Measurements from ENCODE around the gene ACLY. TPM values are rescaled to one million over a fixed set of nuclear protein-coding genes. Genes with fewer than 3 reads are reported as not detected.

ACLY gene
- total and polyA plus RNA-seq, 2 of the 13 experiments (the other 11 are each of a cell fraction or from before 2014, with no cell fraction given): 111 to 218 TPM

- Histone ChIP-seq H3K27ac (ENCODE audit: extremely low read length, insufficient read depth, low read length) (peak overlapping the region; percentile 56), H3K79me2 (ENCODE audit: insufficient read depth, low read length) (no peaks in the 10 kb centered on the region), H3K9ac (ENCODE audit: insufficient read depth, low read depth, low read length) (peak overlapping the region; percentile 27; the same call in 1 of the 2 replicates), H3K36me3 (replicated peaks in 1 of 2; ENCODE audit: control insufficient read depth in 1 of 2, insufficient read depth in 2 of 2, low read length in 2 of 2) (no peaks in the 10 kb centered on the region), H2AFZ (ENCODE audit: low read length) (peak overlapping the region; percentile 64), H4K20me1 (ENCODE audit: insufficient read depth, low read length) (no peaks in the 10 kb centered on the region), H3K4me2 (ENCODE audit: low read depth, low read length) (peak overlapping the region; percentile 64), H3K9me3 (ENCODE audit: low read length) (no peaks in the 10 kb centered on the region), H3K27me3 (ENCODE audit: control insufficient read depth in 1 of 2, insufficient read depth in 2 of 2, low read length in 2 of 2) (peaks cover 3 to 19% of the 10 kb centered on the region in 2 experiments; a peak in 4 of 5 replicates), H3K4me1 (ENCODE audit: insufficient read depth, low read length) (peaks cover 60% of the 10 kb centered on the region), H3K4me3 (replicated peaks in 1 of 3; ENCODE audit: insufficient read depth in 1 of 3, low read depth in 2 of 3, low read length in 3 of 3) (peak overlapping the region in 2 of 3 experiments; percentile 4 to 18; a peak in 2 of 6 replicates)
- intact Hi-C loops (cut with micrococcal nuclease; ENCODE audit: unreplicated experiment): loop anchor here (5.0 kb wide), 2 partner anchors 40 to 145 kb away; partner anchors contain the start of genes ACLY, FKBP10 and P3H4
- no TSS peak for BruUV-seq (replicated peaks)
- ATAC-seq: peak; percentile 24
- FAIRE-seq: peak; percentile 84
- 52% methylated on average over 11 of the region's 11 CpGs for WGBS (ENCODE audit: low lambda C conversion rate)
- POLR2A ChIA-PET: interaction anchor here (0.7 to 4.6 kb wide), 11 partner anchors 9 to 269 kb away, joined by 3 to 62 read pairs (median 4); partner anchors contain the start of genes ACLY, CNP, EIF1 and KLHL11
- in situ Hi-C loops (cut with HindIII; ENCODE audit: extremely low pct_ligation_motif_present, low pct_unique_long_range_greater_than_20kb): loop anchor here (5.0 kb wide), 1 partner anchor 220 kb away; no protein-coding TSS in a partner anchor
- peak; percentile 75 for DNase-seq (ENCODE audit: low spot score)
- CTCF ChIA-PET (ENCODE audit: low intra/inter-chr PET ratio, low total read pairs): no interaction called here
- TF ChIP-seq ZNF720 (CRISPR knock-in tag; IDR thresholded peaks at IDR 0.05) (no peak), TFDP2 (CRISPR knock-in tag; IDR thresholded peaks at IDR 0.05) (no peak), IRF2 (CRISPR knock-in tag; IDR thresholded peaks at IDR 0.05) (peak; percentile 51; the same call in 1 of the 2 replicates), ETS1 (CRISPR knock-in tag; IDR thresholded peaks at IDR 0.05) (no peak), TFAP4 (IDR thresholded peaks at IDR 0.05; ENCODE audit: borderline replicate concordance, low read depth) (peak; percentile 50; the same call in 1 of the 2 replicates), USF2 (IDR thresholded peaks at IDR 0.05; ENCODE audit: low read depth, low read length) (no peak), USF2 (CRISPR knock-in tag; IDR thresholded peaks at IDR 0.05; ENCODE audit: borderline replicate concordance) (no peak), ZSCAN25 (CRISPR knock-in tag; IDR thresholded peaks at IDR 0.05) (peak; percentile 3; the same call in 1 of the 2 replicates), ZNF724P (CRISPR knock-in tag; IDR thresholded peaks at IDR 0.05; ENCODE audit: borderline replicate concordance) (no peak), RNF2 (conservative IDR thresholded peaks at IDR 0.05; ENCODE audit: low read depth) (no peak), BHLHE40 (IDR thresholded peaks at IDR 0.05; ENCODE audit: low read length) (no peak), PLRG1 (conservative IDR thresholded peaks at IDR 0.05) (no peak), JUND (CRISPR knock-in tag; IDR thresholded peaks at IDR 0.05) (no peak), MAFG (CRISPR knock-in tag; IDR thresholded peaks at IDR 0.05) (no peak), ZNF333 (CRISPR knock-in tag; IDR thresholded peaks at IDR 0.05; ENCODE audit: borderline replicate concordance) (no peak), THAP8 (CRISPR knock-in tag; IDR thresholded peaks at IDR 0.05; ENCODE audit: borderline replicate concordance) (no peak), HNF4G (IDR thresholded peaks at IDR 0.05; ENCODE audit: borderline replicate concordance, low read depth, low read length) (no peak), HNF4G (CRISPR knock-in tag; IDR thresholded peaks at IDR 0.05; ENCODE audit: borderline replicate concordance, low read depth) (no peak)
These were observed 38.5 kb upstream of the ACLY start for GRCh38 chr17:41957031-41957868.

All from HepG2 (cell line).